NCI-H128 (cell line): ENCODE results near the gene MED13L.

ENCODE experiments used
- DNase-seq: peaks from one replicate; lab custom pipeline; 2025; ENCODE audit not compliant: unreplicated experiment; lab: John Stamatoyannopoulos, UW

The MED13L gene

DNA sequence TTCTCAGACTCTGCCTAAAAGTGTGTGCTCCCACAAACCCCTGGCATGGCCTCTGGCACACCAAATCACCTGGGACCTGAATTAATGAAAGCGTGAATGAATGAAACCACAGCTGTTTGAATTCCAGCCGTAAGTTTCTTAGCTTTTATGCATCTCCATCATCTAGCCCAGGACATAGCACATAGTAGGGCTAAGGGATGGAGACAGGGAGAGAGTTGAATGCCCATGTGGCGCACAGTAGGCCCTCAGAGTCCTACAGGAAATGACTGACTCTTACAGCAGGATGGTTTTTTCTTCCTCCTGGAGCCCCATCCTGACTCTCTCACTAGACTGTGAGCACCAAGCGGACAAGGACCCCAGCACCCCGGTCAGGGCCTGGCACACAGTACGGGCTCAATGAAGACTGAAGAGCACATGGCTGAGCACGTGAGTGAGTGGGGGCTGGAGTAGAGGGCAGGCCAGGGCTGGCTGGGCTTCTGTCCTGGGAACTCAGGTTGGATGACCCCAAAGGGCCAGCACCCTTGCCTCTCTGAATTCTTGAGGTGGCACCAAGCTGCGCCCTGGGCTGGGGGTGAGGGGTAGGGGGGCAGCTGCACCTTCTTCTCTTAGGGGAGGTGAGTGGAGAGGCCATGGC, 351.3 kb downstream of the MED13L start:
- no peak for DNase-seq

DNA sequence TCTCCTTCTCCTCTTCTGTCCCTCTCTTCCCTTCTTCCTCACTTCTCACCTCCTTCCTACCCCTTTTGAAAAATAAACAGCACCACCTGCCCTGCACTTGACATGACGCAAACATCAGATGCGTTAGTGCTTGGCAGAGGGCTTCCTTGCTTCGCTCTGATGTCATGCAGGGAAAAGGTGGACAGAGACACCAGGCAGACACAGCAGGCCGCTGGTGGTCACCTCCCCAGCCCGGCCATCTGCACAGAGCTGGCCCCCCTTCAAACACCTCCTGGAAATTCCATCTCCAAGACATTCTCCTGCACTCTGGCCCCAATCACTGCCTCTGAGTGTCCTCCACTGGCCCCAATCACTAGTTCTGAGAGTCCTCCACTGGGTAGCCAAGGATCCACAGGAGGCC, 353.6 kb downstream of the MED13L start:
- DNase-seq: no peak

DNA sequence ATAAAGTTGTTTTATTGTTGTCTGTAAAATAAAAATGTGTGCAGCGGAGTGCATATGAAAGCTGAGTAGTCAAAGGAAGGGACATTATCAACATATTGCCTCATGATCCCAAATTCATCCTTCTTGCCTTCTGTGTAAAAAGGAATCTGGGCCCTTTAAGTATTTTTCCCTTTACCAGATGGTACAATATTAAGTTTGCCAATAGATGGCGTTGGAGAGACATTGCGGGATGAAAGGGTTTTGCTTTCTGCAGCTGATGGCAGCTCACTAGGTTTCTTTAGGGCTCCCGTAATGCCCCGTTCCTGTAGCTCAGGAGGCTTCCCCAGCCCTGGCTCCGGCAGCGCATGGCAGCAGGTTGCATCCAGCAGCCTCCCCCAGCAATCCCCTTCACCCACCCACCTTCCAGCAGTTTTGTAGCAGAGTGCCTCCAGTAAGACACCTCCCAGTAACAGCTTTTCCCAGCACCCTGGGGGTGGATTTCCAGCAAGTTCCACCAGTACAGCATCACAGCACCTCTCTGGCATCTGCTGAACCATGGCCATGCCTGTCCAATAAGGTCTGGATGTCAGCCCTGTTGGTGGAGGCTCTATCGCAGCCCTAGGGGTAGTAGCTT, 354.4 kb downstream of the MED13L start:
- DNase-seq: no peak

DNA sequence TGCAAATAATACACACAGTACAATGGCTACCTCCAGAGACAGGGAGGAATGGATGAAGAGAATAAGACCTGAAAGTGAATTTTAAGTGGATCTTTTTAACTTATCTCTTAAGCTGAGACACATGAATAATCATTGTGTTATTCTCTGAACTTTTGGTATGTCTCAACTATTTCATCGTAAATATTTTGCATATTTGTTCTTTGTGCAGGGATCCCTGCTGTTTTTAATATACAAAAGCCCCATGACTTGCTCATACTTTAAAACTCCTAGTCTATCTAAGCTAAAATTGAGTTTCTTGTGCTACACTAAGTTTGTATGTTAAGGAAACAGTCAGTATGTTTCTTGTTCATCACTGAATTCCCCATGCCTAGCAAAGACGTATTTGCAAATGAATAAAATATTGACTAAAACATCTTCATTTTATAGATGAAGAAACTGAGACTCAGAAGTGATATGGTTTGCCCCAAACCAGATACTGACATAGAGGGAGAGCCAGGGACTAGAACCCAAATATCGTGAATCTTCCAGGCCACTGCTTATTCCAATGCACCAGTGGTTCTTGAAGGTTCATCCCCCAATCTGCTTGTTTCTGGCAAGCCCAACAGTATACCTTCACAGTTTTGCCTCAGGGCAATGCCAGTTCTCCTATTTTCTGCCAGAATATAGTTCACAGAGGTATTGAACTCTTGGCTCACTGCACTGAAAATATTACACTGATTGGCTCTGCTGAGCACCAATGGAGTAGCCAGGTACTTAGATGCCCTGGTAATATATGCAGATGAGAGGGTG, 356.9 kb downstream of the MED13L start:
- no peak for DNase-seq

DNA sequence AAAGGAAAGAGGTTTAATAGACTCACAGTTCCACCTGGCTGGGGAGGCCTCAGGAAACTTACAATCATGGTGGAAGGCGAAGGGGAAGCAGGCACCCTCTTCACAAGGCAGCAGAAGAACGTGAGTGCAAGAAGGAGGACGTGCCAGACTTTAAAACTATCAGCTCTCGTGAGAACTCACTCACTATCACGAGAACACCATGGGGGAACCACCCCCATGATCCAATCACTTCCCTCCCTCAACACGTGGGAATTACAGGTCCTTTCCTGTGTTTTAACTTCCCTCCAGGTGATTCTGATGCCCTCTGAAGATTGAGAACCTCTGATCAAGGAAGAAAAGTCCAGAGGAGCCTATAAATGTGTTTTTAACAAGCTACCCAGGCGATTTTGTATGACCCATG, 358.7 kb downstream of the MED13L start:
- DNase-seq: no peak

DNA sequence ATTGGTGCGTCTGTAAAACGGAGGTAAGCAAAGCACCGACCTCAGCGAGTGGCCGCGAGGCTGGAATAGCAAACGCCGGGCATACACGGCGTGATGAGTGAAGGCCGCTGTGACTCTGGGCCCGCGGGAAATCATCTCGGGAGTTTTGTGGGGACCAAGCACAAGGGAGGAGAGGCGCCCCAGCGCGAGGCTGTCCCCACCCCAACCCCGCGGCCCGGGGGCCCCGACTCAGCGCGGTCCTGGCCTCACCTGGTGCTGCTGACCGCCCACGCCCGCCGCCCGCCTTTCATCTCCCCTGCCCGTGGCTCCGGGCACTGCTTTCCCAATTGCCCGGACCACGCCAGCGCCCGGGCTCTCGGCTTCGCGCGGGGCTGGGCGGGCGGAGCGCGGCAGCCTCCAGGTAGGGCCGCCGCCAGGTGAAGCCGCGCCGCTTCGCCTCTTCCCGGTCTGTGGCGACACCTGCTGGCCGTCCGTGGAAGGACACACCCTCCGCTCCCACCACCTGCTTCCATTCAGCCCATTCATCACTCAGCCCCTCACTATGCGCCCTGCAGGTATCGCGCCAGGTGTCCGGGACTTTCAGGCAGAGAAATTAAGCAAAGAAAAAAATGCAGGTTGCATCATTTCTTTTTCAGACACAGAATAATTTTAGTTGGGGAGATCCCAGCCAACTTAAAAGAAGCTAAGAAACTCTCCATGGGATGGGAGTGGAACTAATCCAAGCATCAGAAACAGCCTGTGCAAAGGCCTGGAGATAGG, 360.4 kb downstream of the MED13L start:
- peak; percentile 61 for DNase-seq

DNA sequence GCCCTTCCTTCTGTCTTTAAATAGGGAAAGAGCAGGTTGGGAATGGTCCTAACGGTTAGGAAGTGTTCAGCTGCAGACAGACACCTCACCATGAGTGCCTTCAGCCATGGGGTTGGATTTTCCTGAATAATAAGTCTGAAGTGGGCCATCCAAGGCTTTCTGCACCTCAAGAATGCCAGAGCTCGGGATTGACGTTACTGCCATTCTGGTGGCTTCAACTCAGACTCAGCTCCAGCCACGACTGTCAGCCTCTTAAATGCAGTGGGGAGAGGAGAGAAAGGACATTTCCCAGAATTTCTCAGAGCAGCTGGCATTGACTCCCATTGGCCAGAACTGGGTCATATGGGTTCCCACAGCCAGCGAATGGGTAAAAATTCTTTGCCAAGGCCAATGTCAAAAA, 363.4 kb downstream of the MED13L start:
- DNase-seq: no peak

DNA sequence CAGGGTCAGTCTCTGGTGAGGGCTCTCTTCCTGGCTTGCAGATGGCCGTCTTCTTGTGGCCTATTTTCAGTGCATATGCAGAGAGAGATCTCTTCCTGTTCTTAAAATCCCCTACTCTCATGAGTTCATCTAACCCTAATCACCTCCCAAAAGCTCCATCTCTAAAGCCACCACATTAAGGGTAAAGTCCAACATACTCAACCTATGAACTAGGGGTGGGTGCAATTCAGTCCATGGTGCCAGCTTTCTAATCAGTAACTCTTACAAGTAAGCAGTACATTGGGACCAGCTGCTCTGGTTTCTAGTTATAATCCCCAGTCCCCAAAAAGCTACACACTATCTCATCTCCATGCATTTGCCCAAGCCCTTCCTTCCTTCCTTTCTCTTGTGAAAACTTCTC, 365.1 kb downstream of the MED13L start:
- no peak for DNase-seq

DNA sequence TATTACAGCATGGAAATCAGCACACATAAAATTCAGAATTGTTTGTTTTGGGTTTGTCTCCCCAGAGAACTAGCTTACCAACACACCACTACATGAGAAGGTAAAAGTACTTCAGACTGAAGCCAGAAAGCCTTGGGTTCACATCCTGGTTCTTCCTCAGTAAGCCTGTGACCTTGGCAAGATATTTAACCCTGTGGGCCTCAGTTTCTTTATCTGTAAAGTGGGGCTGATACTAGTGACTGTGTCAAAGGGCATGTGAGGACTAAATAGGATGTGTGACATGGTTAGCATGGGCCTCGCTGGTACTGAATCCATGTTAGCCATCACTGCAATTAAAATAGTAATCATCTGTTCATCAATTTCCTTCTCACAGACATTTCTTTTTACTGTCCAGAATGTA, 366.1 kb downstream of the MED13L start:
- DNase-seq: no peak

DNA sequence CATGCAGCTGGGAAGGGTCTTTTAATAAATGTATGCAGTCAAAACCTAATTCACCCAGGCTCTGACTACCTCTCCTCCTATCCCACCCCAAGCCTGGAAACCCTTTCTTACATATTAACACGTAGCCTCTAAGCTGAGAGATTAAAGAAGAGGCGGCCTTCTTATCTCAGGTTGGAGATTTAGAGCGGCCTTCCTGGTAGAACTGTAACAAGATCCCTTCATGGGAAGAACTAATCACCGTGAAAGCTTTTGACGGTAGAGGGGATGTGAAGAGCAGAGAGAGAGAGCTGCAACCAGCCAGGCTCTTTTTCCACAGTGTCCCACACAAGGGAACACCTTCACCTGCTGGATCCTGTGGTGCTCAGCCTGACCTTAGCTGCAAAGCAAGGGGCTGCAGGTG, 367.4 kb downstream of the MED13L start:
- no peak for DNase-seq
